ENCODE results near the gene SPG11. TPM values are rescaled to one million over a fixed set of nuclear protein-coding genes. Genes with fewer than 3 reads are reported as not detected.
"Not testable (repeated sequence)": the region's sequence is repeated elsewhere in the genome, so short reads cannot be mapped to it uniquely, and the experiment has no call there.

Gene SPG11
- total RNA-seq, 1 donor, result 80.7 TPM

DNA sequence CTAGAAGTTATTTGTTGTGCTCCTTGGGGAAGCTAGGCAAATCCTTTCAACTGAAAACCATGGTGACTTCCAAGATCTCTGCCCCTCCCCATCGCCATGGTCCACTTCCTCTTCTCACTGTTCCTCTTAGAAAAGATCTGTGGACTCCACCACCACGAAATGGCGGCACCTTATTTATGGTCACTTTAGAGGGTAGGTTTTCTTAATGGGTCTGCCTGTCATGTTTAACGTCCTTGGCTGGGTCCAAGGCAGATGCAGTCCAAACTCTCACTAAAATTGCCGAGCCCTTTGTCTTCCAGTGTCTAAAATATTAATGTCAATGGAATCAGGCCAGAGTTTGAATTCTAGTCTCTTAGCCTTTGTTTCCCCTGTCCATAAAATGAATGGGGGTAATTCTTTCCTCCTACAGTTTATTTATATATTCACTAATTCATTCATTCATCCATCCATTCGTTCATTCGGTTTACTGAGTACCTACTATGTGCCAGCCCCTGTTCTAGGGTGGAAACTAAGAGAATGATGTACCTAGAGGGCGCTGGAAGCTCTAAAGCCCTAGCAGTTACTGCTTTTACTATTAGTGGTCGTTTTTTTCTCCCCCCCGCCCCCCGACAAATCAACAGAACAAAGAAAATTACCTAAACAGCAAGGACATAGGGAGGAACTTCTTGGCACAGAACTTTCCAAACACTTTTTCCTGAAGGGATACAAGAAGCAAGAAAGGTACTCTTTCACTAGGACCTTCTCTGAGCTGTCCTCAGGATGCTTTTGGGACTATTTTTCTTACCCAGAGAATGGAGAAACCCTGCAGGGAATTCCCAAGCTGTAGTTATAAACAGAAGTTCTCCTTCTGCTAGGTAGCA lies 47.0 kb upstream of the SPG11 start:
- peak; percentile 50 for DNase-seq (ENCODE audit: low read depth)
- H3K4me3 ChIP-seq (ENCODE audit: low read depth, low read length), result peak overlapping the region; percentile 97
- TF ChIP-seq, protein P1, sequence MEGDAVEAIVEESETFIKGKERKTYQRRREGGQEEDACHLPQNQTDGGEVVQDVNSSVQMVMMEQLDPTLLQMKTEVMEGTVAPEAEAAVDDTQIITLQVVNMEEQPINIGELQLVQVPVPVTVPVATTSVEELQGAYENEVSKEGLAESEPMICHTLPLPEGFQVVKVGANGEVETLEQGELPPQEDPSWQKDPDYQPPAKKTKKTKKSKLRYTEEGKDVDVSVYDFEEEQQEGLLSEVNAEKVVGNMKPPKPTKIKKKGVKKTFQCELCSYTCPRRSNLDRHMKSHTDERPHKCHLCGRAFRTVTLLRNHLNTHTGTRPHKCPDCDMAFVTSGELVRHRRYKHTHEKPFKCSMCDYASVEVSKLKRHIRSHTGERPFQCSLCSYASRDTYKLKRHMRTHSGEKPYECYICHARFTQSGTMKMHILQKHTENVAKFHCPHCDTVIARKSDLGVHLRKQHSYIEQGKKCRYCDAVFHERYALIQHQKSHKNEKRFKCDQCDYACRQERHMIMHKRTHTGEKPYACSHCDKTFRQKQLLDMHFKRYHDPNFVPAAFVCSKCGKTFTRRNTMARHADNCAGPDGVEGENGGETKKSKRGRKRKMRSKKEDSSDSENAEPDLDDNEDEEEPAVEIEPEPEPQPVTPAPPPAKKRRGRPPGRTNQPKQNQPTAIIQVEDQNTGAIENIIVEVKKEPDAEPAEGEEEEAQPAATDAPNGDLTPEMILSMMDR (IDR thresholded peaks at IDR 0.05; ENCODE audit: insufficient read depth, low read depth, low read length), result peak; percentile 44

DNA sequence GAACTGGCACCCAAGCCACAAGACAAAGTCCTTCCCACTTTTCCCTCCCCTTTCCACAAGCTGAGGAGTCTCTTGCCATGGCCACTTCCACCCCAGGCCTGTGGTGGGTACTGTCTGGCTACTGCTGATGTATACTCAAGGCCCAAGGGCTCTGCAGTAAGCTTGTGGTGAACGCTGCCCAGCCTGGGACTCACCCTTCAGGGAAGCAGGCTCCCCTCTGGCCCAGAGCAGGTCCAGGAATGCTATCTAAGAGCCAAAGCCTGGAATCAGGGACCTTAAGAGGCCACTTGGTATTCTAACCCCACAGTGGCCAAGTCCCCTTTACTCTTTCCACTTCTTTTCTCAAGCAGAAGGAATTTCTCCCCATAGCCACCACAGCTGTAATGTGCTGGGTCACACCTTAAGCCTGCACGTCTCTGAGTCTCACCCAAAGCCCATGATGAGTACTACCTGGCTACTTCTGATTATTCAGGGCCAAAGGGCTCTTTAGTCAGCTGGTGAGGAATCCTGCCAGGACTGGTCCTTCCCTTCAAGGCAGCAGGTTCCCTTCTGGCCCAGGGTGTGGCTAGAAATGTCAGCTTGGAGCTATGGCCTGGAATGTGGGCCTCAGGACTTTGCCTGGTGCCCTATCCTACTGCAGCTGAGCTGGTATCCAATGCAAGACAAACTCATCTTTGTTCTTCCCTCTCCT lies 43.6 kb upstream of the SPG11 start:
- no peak for DNase-seq (ENCODE audit: low read depth)
- TF ChIP-seq, protein P1 (IDR thresholded peaks at IDR 0.05; ENCODE audit: insufficient read depth, low read depth, low read length), result no peak
- no peak overlapping the region for H3K4me3 ChIP-seq (ENCODE audit: low read depth, low read length)

DNA sequence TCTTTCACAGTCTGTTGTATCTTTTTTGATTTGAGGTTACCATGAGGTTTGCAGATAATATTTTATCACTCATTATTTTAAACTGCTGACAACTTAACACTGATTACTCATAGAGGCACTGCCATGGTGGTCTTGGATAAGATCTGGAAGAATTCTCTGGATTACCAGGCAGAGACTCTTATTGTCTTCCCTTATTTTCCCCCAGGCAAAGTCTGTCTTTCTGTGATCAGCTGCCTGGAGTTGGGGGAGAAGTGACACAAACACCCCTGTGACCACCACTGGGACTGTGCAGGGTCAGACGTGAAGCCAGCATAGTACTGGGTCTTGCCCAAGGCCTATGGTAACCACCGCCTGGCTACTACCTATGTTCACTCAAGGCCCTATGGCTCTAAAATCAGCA lies 42.9 kb upstream of the SPG11 start:
- H3K4me3 ChIP-seq (ENCODE audit: low read depth, low read length), result no peak overlapping the region
- no peak for DNase-seq (ENCODE audit: low read depth)
- TF ChIP-seq, protein P1 (IDR thresholded peaks at IDR 0.05; ENCODE audit: insufficient read depth, low read depth, low read length), result no peak

DNA sequence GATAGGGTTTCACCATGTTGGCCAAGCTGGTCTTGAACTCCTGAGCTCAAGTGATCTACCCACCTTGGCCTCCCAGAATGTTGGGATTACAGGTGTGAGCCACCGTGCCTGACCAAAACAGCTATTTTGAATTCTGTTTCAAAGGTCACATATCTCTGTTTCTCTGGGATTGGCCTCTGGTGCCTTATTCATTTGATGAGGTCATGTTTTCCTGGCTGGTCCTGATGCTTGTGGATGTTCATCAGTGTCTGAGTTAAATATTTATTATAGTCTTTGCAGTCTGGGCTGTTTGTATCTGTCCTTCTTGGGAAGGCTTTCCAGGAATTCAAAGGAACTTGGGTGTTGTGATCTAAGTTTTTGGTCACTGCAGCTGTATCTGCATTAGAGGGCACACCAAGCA lies 42.5 kb upstream of the SPG11 start:
- TF ChIP-seq, protein P1 (IDR thresholded peaks at IDR 0.05; ENCODE audit: insufficient read depth, low read depth, low read length), result no peak
- H3K4me3 ChIP-seq (ENCODE audit: low read depth, low read length), result no peak overlapping the region
- no peak for DNase-seq (ENCODE audit: low read depth)

DNA sequence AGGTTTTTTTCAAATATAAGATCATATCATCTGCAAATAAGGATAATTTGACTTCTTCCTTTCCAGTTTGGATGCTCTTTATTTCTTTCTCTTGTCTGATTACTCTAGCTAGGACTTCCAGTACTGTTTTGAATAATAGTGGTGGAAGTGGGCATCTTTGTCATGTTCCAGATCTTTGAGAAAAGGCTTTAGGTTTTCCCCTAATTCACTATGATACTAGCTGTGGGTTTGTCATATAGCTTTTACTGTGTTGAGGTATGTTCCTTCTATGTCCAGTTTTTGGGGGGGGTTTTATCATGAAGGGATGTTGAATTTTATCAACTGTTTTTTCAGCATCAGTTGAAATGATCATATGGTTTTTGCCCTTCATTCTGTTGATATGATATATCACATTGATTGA lies 37.2 kb upstream of the SPG11 start:
- not testable (repeated sequence) for DNase-seq (ENCODE audit: low read depth); H3K4me3 ChIP-seq (ENCODE audit: low read depth, low read length)

DNA sequence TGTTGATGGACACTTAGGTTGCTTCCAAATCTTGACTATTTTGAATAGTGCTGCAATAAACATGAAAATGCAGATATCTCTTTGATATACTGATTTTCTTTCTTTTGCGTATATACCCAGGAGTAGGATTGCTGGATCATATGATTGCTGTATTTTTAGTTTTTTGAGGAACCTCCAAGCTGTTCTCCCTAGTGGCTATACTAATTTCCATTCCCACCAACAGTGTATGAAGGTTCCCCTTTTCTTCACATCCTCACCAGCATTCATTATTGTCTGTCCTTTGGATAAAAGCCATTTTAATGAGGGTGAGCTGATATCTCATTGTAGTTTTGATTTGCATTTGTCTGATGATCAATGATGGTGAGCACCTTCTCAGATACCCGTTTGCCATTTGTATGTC lies 35.2 kb upstream of the SPG11 start:
- no peak overlapping the region for H3K4me3 ChIP-seq (ENCODE audit: low read depth, low read length)
- TF ChIP-seq, protein P1 (IDR thresholded peaks at IDR 0.05; ENCODE audit: insufficient read depth, low read depth, low read length), result no peak
- DNase-seq (ENCODE audit: low read depth), result no peak

DNA sequence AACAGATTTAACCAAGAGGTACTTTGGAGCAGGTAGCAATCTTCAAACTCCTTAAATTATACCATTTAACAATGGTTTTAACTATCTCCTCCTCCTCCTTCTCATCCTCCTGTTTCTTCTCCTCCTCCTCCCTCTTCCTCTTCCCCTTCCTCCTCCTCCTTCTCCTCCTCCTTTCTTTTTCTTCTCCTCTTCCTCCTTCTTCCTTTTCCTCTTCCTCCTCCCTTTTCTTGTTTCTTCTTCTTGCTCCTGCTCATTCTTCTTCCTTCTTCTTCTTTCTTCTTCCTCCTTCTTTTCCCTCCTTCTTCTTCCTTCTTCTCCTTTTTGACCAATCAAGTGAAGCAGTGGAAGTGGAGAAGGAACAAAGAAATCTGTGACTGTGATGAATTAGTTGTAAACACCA lies 33.6 kb upstream of the SPG11 start:
- TF ChIP-seq, protein P1 (IDR thresholded peaks at IDR 0.05; ENCODE audit: insufficient read depth, low read depth, low read length), result no peak
- no peak for DNase-seq (ENCODE audit: low read depth)
- H3K4me3 ChIP-seq (ENCODE audit: low read depth, low read length), result no peak overlapping the region

Measured in fibroblast of villous mesenchyme (primary cell).